K562 (cell line): Measurements from ENCODE around the gene PDCD5. TPM values are rescaled to one million over a fixed set of nuclear protein-coding genes. Genes with fewer than 3 reads are reported as not detected.

ENCODE experiments used
- ATAC-seq: fragments of 200-7000 bp; cut with Tn5 transposase; 3 replicates; pipeline ENCODE4 v1.9.1; 2020; ENCODE audit warnings: moderate library complexity
- BruUV-seq: library from RNA; stranded (reverse); fragments of 400-500 nt; replicated peaks from 2 replicates; lab custom pipeline; 2021; lab: Mats Ljungman, UMichigan
- CTCF ChIA-PET: fragments of 300-600 bp; formaldehyde crosslinking; extraction: SDS; loops from one replicate; lab custom pipeline; 2021; ENCODE audit warnings: low intra/inter-chr PET ratio; lab: Yijun Ruan, JAX
- POLR2A ChIA-PET: fragments of 300-600, 350-650 bp; sonication (Branson Sonifier 250); formaldehyde crosslinking; extraction: SDS; loops from one replicate; lab custom pipeline; 2021; ENCODE audit warnings: antibody characterized with exemption, inconsistent platforms; lab: Yijun Ruan, JAX
- DNase-seq, 4 experiments: peaks; one replicate each; pipeline versions ENCODE4 v3.0.0 to v3.0.0-alpha.2; 2011 to 2018; ENCODE audit warnings: low spot score in 3 of 4, mixed read lengths in 3 of 4; ENCODE audit errors: extremely low read depth in 1 of 4
- FAIRE-seq: peaks from 2 replicates; lab custom pipeline; 2011; peaks lifted over from hg19 to GRCh38; lab: Jason Lieb, UNC
- H2AFZ ChIP-seq: 2 replicates; pipeline ENCODE4 v1.6.0; 2011; ENCODE audit warnings: low read depth, low read length, control low read depth, inconsistent platforms
- H3K27ac ChIP-seq: fragments of 200-600 bp; 3 replicates; pipeline ENCODE4 v1.8.0; 2011; ENCODE audit warnings: low read depth, mild to moderate bottlenecking, control low read depth, inconsistent platforms, low read length, moderate library complexity, mixed read lengths; ENCODE audit errors: extremely low read depth
- H3K27me3 ChIP-seq, 2 experiments: fragments of 300-600 bp in 1 of 2; 2 replicates in 1 of 2; 3 replicates in 1 of 2; pipeline versions ENCODE4 v1.6.0 to v1.8.0; 2011; ENCODE audit warnings: inconsistent platforms in 2 of 2, low read length in 2 of 2, mild to moderate bottlenecking in 1 of 2, mixed read lengths in 1 of 2, moderate library complexity in 1 of 2; ENCODE audit not compliant: control insufficient read depth in 2 of 2, insufficient read depth in 2 of 2
- H3K36me3 ChIP-seq: fragments of 300-600 bp; 3 replicates; pipeline ENCODE4 v1.8.0; 2011; ENCODE audit warnings: mild to moderate bottlenecking, low read length, inconsistent platforms; ENCODE audit not compliant: control insufficient read depth, insufficient read depth
- H3K4me1 ChIP-seq, 2 experiments: fragments of 200-600 bp in 1 of 2; replicated peaks in 1 of 2; 2 replicates in 1 of 2; 3 replicates in 1 of 2; pipeline versions ENCODE4 v1.5.1 to v1.8.0; 2011; ENCODE audit warnings: inconsistent platforms in 2 of 2, low read length in 2 of 2, mild to moderate bottlenecking in 1 of 2, mixed read lengths in 1 of 2, moderate library complexity in 1 of 2; ENCODE audit not compliant: control insufficient read depth in 2 of 2, insufficient read depth in 2 of 2
- H3K4me2 ChIP-seq: 2 replicates; pipeline ENCODE4 v1.6.1; 2011; ENCODE audit warnings: low read length, control low read depth, inconsistent platforms, mixed read lengths; ENCODE audit not compliant: insufficient read depth
- H3K4me3 ChIP-seq: fragments of 200-600 bp; sonication (generic), shearing (Covaris generic); 2 replicates; pipeline ENCODE4 v1.5.1; 2016; ENCODE audit warnings: control low read depth, inconsistent platforms
- H3K79me2 ChIP-seq: fragments of 200-600 bp; 3 replicates; pipeline ENCODE4 v1.8.0; 2011; ENCODE audit warnings: low read length, inconsistent platforms; ENCODE audit not compliant: control insufficient read depth, insufficient read depth
- H3K9ac ChIP-seq, 2 experiments: 2 replicates each; pipeline versions ENCODE4 v1.6.0 to v1.6.1; 2011; ENCODE audit warnings: low read depth in 2 of 2, low read length in 2 of 2, control low read depth in 1 of 2, inconsistent platforms in 1 of 2, mild to moderate bottlenecking in 1 of 2, mixed read lengths in 1 of 2; ENCODE audit not compliant: insufficient read depth in 1 of 2
- H3K9me1 ChIP-seq: one replicate; pipeline ENCODE4 v1.6.0; 2011; ENCODE audit warnings: inconsistent platforms, mild to moderate bottlenecking, low read length, moderate library complexity; ENCODE audit not compliant: control insufficient read depth, insufficient read depth
- H3K9me3 ChIP-seq: replicated peaks from 2 replicates; pipeline ENCODE4 v1.5.1; 2011; ENCODE audit warnings: low read depth, low read length, inconsistent platforms; ENCODE audit not compliant: control insufficient read depth, insufficient read depth
- H4K20me1 ChIP-seq: replicated peaks from 2 replicates; pipeline ENCODE4 v1.6.1; 2011; ENCODE audit warnings: low read length, inconsistent platforms, mixed read lengths; ENCODE audit not compliant: control insufficient read depth, insufficient read depth
- ARID2 ChIP-seq: fragments of 450-650 bp; IDR thresholded peaks from 2 replicates; pipeline ENCODE4 v1.6.1; 2017; ENCODE audit warnings: antibody characterized with exemption, mild to moderate bottlenecking
- ELF4 ChIP-seq: fragments of 450-650 bp; formaldehyde crosslinking; IDR thresholded peaks from 2 replicates; pipeline ENCODE4 v1.4.0; 2022; ENCODE audit warnings: missing genetic modification characterization
- MEF2D ChIP-seq: conservative IDR thresholded peaks from 2 replicates; pipeline ENCODE4 v1.6.1; 2016; ENCODE audit warnings: low read depth, missing genetic modification characterization, missing compliant biosample characterization
- MNT ChIP-seq, 2 experiments: fragments of 450-650 bp; conservative IDR thresholded peaks; 2 replicates each; pipeline ENCODE4 v1.6.1; 2017; ENCODE audit warnings: mild to moderate bottlenecking in 2 of 2, moderate library complexity in 2 of 2
- NBN ChIP-seq: fragments of 450-650 bp; IDR thresholded peaks from 2 replicates; pipeline ENCODE4 v1.6.1; 2016; ENCODE audit warnings: low read depth, mild to moderate bottlenecking
- NCOA4 ChIP-seq: fragments of 450-650 bp; IDR thresholded peaks from 2 replicates; pipeline ENCODE4 v1.6.1; 2018; ENCODE audit warnings: mild to moderate bottlenecking; ENCODE audit not compliant: partially characterized antibody
- NR2C1 ChIP-seq, 2 experiments: fragments of 450-650 bp; IDR thresholded peaks; 2 replicates each; pipeline ENCODE4 v1.6.1; 2017; ENCODE audit warnings: mild to moderate bottlenecking in 2 of 2, antibody characterized with exemption in 1 of 2, inconsistent platforms in 1 of 2, missing compliant biosample characterization in 1 of 2, missing genetic modification characterization in 1 of 2
- PCBP2 ChIP-seq: fragments of 200-400 bp; formaldehyde crosslinking; IDR thresholded peaks from 2 replicates; pipeline ENCODE4 v1.6.1; 2018; ENCODE audit warnings: low read length, low read depth, mild to moderate bottlenecking, moderate library complexity; ENCODE audit not compliant: poor library complexity, severe bottlenecking
- POU5F1 ChIP-seq: fragments of 150-350 bp; IDR thresholded peaks from 2 replicates; pipeline ENCODE4 v1.6.1; 2014; ENCODE audit warnings: borderline replicate concordance, low read length, low read depth, mild to moderate bottlenecking; ENCODE audit not compliant: partially characterized antibody
- SMAD4 ChIP-seq: fragments of 250-450 bp; sonication (Bioruptor Pico); conservative IDR thresholded peaks from 2 replicates; pipeline ENCODE4 v1.8.0; 2021; ENCODE audit warnings: inconsistent platforms, mild to moderate bottlenecking, moderate library complexity
- SMARCA5 ChIP-seq: fragments of 450-650 bp; IDR thresholded peaks from 2 replicates; pipeline ENCODE4 v1.6.1; 2016
- TBP ChIP-seq: optimal IDR thresholded peaks from 2 replicates; pipeline ENCODE3; 2011; ENCODE audit warnings: low read depth, low read length, improper control_type of control experiment
- TOE1 ChIP-seq, 2 experiments: fragments of 450-650 bp in 1 of 2; sonication (generic) in 1 of 2; formaldehyde crosslinking in 1 of 2; IDR thresholded peaks; 2 replicates each; pipeline versions ENCODE4 v1.7.1 to v1.8.0; 2016 to 2022; ENCODE audit warnings: borderline replicate concordance in 2 of 2, mild to moderate bottlenecking in 2 of 2, antibody characterized with exemption in 1 of 2, inconsistent platforms in 1 of 2, low read depth in 1 of 2, missing genetic modification reagents in 1 of 2, moderate library complexity in 1 of 2
- ZNF384 ChIP-seq: IDR thresholded peaks from 2 replicates; pipeline ENCODE4 v1.6.1; 2012; ENCODE audit warnings: low read depth, low read length, improper control_type of control experiment
- ZNF512 ChIP-seq: IDR thresholded peaks from 2 replicates; pipeline ENCODE4 v1.6.1; 2016; ENCODE audit warnings: missing genetic modification characterization, missing compliant biosample characterization
- ZNF695 ChIP-seq: fragments of 450-650 bp; formaldehyde crosslinking; IDR thresholded peaks from 2 replicates; pipeline ENCODE4 v1.4.0; 2020; ENCODE audit warnings: mild to moderate bottlenecking, moderate library complexity
- ZNF778 ChIP-seq: fragments of 450-650 bp; formaldehyde crosslinking; IDR thresholded peaks from 2 replicates; pipeline ENCODE4 v1.4.0; 2020; ENCODE audit warnings: mild to moderate bottlenecking, moderate library complexity
- WGBS: fragments of 100-300 bp; shearing (Covaris generic); methylation state at CpG from one replicate; pipeline ENCODE4 v1.1.6; 2016; ENCODE audit warnings: low coverage, mixed read lengths; ENCODE audit not compliant: insufficient coverage; ENCODE audit errors: missing lambda C conversion rate; 5-methylcytosine and 5-hydroxymethylcytosine counted together
- in situ Hi-C: fragments of 300-500 bp; cut with MboI; formaldehyde crosslinking; loops from 4 replicates; pipeline ENCODE4 v1.15.0; 2018; ENCODE audit warnings: inconsistent platforms, mixed read lengths
- intact Hi-C: fragments of 100-400 bp; cut with micrococcal nuclease; formaldehyde crosslinking; loops from 2 replicates; pipeline ENCODE4 v1.14.2; 2022
- polyA plus RNA-seq, 8 experiments: library from polyadenylated mRNA; depleted of rRNA in 4 of 8; stranded (reverse) in 5 of 8; unstranded in 3 of 8; fragments of >200 nt; fragmentation: Nextera tagmentation in 2 of 8; fragmentation: Illumina TruSeq in 1 of 8; extraction: Ambion mirVana in 2 of 8; extraction: Trizol in 1 of 8; gene quantifications; 2 replicates each; pipeline versions ENCODE4 v1.2.1 to v1.2.3, GENCODE V29; 2011 to 2014; ENCODE audit warnings: inconsistent platforms in 1 of 8, missing spikeins in 1 of 8
- total RNA-seq, 7 experiments: library from RNA; depleted of rRNA in 6 of 7; stranded (reverse); fragments of >200 nt in 6 of 7; fragmentation: Illumina TruSeq in 2 of 7; extraction: Trizol in 2 of 7; gene quantifications; 2 replicates each; pipeline versions ENCODE4 v1.2.1 to v1.2.3, GENCODE V29; 2011 to 2021; ENCODE audit warnings: low replicate concordance in 1 of 7

PDCD5 gene
- total and polyA plus RNA-seq, 9 of the 15 experiments (the other 6 are each of a cell fraction or from before 2014, with no cell fraction given), result 122 to 322 (median 269) TPM

DNA sequence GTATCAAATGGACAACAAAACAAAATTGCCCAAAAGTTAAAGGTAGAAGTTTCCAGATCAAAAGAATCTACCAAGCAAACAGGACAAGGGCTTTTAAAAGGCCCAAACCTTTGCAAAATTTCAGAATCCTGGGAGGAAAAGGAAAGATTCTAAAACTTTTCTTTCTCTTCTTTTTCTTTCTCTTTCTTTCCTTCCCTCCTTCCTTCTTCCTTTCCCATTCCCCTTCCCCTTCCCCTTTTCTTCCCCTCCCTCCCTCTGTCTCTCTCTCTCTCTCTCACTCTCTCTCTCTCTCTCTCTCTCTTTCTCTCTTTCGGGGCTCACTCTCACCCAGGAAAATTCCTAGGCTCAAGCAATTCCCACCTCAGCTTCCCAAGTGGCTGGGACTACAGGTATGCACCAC is 4.2 kb upstream of the PDCD5 start (continued):
- TF ChIP-seq ARID2, result no peak
- no peak for TF ChIP-seq TBP
- peak; percentile 66 for TF ChIP-seq PCBP2
- no peak for TF ChIP-seq ZNF778 (CRISPR knock-in tag)
- no peak for TF ChIP-seq POU5F1
- TF ChIP-seq ZNF512 (tag), result peak; percentile 79; the same call in 1 of the 2 replicates

DNA sequence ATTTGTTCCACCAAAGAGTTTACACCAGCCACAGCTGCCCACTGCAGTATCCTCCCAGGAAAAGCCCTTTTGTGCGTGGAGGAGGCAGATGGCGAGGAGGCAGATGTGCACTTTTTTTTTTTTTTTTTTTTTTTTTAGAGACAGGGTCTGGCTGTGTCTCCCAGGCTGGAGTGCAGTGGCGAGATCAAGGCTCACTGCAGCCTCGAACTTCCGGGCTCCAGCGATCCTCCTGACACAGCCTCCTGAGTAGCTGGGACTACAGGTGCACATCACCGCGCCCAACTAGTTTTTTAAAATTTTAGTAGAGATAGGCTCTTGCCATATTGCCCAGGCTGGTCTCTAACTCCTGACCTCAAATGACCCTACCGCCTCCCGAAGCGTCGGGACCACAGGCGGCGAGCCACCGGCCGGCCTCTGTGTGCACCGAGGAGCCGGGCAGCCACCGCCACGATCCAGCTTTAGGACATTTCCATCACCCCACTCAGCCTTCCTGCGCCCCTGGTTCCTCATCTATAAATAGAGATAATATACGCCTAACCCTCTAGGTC is 563 bp upstream of the PDCD5 start:
- ChIA-PET POLR2A (interaction anchor here (0.6 to 0.9 kb wide), 5 partner anchors 11 to 348 kb away, joined by 3 to 6 read pairs (median 3); no protein-coding TSS in a partner anchor), CTCF (no interaction called here)
- Histone ChIP-seq H3K4me1 (peaks cover 6 to 16% of the 10 kb centered on the region in 2 experiments; a peak in 4 of 5 replicates), H3K79me2 (peaks cover 24% of the 10 kb centered on the region), H3K27ac (peak overlapping the region; percentile 44; the same call in 1 of the 3 replicates), H2AFZ (peak overlapping the region; percentile 98), H3K9me3 (no peaks in the 10 kb centered on the region), H4K20me1 (no peaks in the 10 kb centered on the region), H3K9ac (peak overlapping the region; percentile 47 to 85; a peak in 3 of 4 replicates), H3K36me3 (peaks cover 35% of the 10 kb centered on the region), H3K9me1 (peaks cover 4% of the 10 kb centered on the region), H3K4me3 (peak overlapping the region; percentile 77), H3K27me3 (no peaks in the 10 kb centered on the region), H3K4me2 (peak overlapping the region; percentile 96)
- BruUV-seq, result no TSS peak
- in situ Hi-C loops (no loop called here), intact Hi-C loops (loop anchor here (5.0 kb wide), 1 partner anchor 92 kb away; no protein-coding TSS in a partner anchor)
- FAIRE-seq (no peak), ATAC-seq (peak; percentile 49), DNase-seq (peak in 1 of 4 experiments; percentile 31)
- 5% methylated on average over 22 of the region's 22 CpGs for WGBS
- no peak for TF ChIP-seq NCOA4
- TF ChIP-seq MNT (conservative IDR thresholded peaks at IDR 0.05), result peak in 1 of 2 experiments; percentile 4; a peak in 1 of 4 replicates
- peak; percentile 45; the same call in 1 of the 2 replicates for TF ChIP-seq NBN
- peak; percentile 48; the same call in 1 of the 2 replicates for TF ChIP-seq ZNF384
- TF ChIP-seq MEF2D (tag), result 0 out of 2 replicates have a peak, but pooled peaks have one; percentile 30
- peak; percentile 36; the same call in 1 of the 2 replicates for TF ChIP-seq SMARCA5
- 0 out of 2 replicates have a peak, but pooled peaks have one; percentile 66 for TF ChIP-seq ZNF695
- TF ChIP-seq TOE1 (IDR thresholded peaks at IDR 0.05; ENCODE audit: borderline replicate concordance), result 0 out of 2 replicates have a peak, but pooled peaks have one; percentile 31
- TF ChIP-seq TOE1 (CRISPR knock-in tag; IDR thresholded peaks at IDR 0.05; ENCODE audit: borderline replicate concordance, low read depth), result no peak
- TF ChIP-seq NR2C1 (IDR thresholded peaks at IDR 0.05), result no peak
- TF ChIP-seq NR2C1 (tag; IDR thresholded peaks at IDR 0.05), result 0 out of 2 replicates have a peak, but pooled peaks have one; percentile 19
- TF ChIP-seq ELF4, result 0 out of 2 replicates have a peak, but pooled peaks have one; percentile 51
- TF ChIP-seq SMAD4 (CRISPR knock-in tag), result 0 out of 2 replicates have a peak, but pooled peaks have one; percentile 10
